Right atrium auricular region (tissue), 2 donors: ENCODE measurements around the gene SEC24D. TPM values are rescaled to one million over a fixed set of nuclear protein-coding genes. Genes with fewer than 3 reads are reported as not detected.

Experiments
- DNase-seq: peaks from one replicate; pipeline ENCODE4 v3.0.0-alpha.2; 2019; ENCODE audit warnings: low spot score
- H3K27ac ChIP-seq, 2 donors: fragments of 200-600 bp; sonication (generic); 1 replicate in 1 of 2; 2 replicates in 1 of 2; pipeline ENCODE4 v1.5.1; 2016 to 2019
- H3K27me3 ChIP-seq, 2 donors: fragments of 200-600 bp; sonication (generic); one replicate each; pipeline versions ENCODE4 v1.5.1 to v1.6.0; 2017 to 2019
- H3K36me3 ChIP-seq: fragments of 200-600 bp; sonication (generic); one replicate; pipeline ENCODE4 v1.5.1; 2016
- H3K4me1 ChIP-seq, 2 donors: fragments of 200-600 bp; sonication (generic); one replicate each; pipeline versions ENCODE4 v1.5.1 to v1.6.0; 2017 to 2019
- H3K4me3 ChIP-seq, 2 donors: fragments of 200-600 bp; sonication (generic); 1 replicate in 1 of 2; 2 replicates in 1 of 2; pipeline ENCODE4 v1.5.1; 2017 to 2019; ENCODE audit warnings: mild to moderate bottlenecking in 1 of 2, moderate library complexity in 1 of 2
- H3K9me3 ChIP-seq, 2 donors: fragments of 200-600 bp; sonication (generic); one replicate each; pipeline ENCODE4 v1.5.1; 2019
- total RNA-seq, 2 donors: library from RNA; depleted of rRNA; stranded (reverse); fragments of >200 nt; gene quantifications; one replicate each; pipeline ENCODE4 v1.1.0, GENCODE V29; 2016
- TF ChIP-seq, protein P1 (sequence below), 2 donors: fragments of 200-600 bp; sonication (generic); IDR thresholded peaks; one replicate each; pipeline ENCODE4 v1.5.1; 2019; ENCODE audit warnings: antibody characterized with exemption in 2 of 2

SEC24D gene
- total RNA-seq, 2 donors from 2014 or later: 25.8 to 33.4 TPM

DNA sequence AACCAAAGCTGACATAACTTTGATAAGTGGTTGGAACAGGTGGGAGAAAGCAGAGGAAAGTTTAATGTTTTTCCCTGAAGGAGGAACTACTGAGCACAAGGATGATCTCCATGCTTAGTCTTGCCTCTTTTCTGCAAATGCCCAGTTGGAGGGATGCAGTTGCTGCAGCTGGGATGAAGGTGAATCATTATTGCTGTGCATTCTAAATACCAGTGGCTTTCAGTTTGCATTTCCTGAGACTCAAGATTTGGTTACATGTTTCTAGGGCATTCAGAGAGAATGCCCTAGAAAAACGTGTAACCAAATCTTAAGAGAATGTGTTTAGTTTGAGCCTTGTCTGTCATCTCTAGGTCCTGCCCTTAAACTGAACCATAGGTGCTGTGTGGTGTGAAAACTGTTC is 108.6 kb downstream of the SEC24D start:
- TF ChIP-seq, protein P1, sequence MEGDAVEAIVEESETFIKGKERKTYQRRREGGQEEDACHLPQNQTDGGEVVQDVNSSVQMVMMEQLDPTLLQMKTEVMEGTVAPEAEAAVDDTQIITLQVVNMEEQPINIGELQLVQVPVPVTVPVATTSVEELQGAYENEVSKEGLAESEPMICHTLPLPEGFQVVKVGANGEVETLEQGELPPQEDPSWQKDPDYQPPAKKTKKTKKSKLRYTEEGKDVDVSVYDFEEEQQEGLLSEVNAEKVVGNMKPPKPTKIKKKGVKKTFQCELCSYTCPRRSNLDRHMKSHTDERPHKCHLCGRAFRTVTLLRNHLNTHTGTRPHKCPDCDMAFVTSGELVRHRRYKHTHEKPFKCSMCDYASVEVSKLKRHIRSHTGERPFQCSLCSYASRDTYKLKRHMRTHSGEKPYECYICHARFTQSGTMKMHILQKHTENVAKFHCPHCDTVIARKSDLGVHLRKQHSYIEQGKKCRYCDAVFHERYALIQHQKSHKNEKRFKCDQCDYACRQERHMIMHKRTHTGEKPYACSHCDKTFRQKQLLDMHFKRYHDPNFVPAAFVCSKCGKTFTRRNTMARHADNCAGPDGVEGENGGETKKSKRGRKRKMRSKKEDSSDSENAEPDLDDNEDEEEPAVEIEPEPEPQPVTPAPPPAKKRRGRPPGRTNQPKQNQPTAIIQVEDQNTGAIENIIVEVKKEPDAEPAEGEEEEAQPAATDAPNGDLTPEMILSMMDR (IDR thresholded peaks at IDR 0.05): no peak
- no peaks in the 10 kb centered on the region for H3K27me3 ChIP-seq
- no peak overlapping the region for H3K27ac ChIP-seq
- no peaks in the 10 kb centered on the region for H3K9me3 ChIP-seq
- H3K4me1 ChIP-seq: no peaks in the 10 kb centered on the region
- no peak overlapping the region for H3K4me3 ChIP-seq
- DNase-seq: no peak
- peaks cover 78% of the 10 kb centered on the region for H3K36me3 ChIP-seq

DNA sequence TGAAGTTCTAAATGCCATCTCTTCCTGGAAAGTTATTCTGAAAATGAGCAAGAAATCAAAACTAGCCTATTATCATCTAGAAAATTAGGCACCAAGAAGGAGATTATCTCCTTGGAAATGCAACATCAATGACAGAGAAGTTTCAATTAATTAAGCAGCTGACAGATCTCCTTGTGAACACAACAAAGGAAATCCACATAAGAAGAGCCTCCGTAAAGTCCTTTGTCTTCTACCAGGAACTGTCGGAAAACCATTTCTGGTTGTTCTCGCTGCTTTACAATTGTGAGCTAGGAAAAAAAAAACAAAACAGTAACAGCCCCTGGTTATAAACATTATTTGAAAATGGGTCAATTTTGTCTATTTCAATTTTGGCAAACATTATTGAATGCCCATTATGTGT is 112.6 kb downstream of the SEC24D start:
- TF ChIP-seq, protein P1 (IDR thresholded peaks at IDR 0.05): no peak
- DNase-seq: no peak
- Histone ChIP-seq H3K4me3 (no peak overlapping the region), H3K4me1 (no peaks in the 10 kb centered on the region), H3K27me3 (no peaks in the 10 kb centered on the region), H3K36me3 (peaks cover 54% of the 10 kb centered on the region), H3K9me3 (no peaks in the 10 kb centered on the region), H3K27ac (no peak overlapping the region)

DNA sequence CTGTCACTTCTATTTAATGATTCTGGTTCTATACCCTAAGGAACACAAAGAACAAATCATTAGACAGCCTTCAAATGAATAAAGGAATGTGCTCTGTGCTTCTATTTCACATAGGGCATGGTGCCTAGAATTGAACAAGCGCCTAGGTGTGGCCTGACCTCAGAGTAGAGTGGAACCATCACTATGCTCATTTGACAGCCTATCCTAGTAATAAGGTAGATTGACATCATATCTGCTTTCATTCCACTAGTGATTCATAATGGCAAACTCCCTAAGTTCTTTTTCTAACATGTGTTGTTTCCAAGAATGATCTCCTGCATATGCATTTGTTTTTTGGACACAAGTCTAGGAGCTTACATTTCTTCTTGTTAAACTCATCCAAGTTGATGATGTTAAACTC is 114.2 kb downstream of the SEC24D start:
- no peaks in the 10 kb centered on the region for H3K27me3 ChIP-seq
- TF ChIP-seq, protein P1 (IDR thresholded peaks at IDR 0.05): no peak
- peaks cover 39% of the 10 kb centered on the region for H3K36me3 ChIP-seq

DNA sequence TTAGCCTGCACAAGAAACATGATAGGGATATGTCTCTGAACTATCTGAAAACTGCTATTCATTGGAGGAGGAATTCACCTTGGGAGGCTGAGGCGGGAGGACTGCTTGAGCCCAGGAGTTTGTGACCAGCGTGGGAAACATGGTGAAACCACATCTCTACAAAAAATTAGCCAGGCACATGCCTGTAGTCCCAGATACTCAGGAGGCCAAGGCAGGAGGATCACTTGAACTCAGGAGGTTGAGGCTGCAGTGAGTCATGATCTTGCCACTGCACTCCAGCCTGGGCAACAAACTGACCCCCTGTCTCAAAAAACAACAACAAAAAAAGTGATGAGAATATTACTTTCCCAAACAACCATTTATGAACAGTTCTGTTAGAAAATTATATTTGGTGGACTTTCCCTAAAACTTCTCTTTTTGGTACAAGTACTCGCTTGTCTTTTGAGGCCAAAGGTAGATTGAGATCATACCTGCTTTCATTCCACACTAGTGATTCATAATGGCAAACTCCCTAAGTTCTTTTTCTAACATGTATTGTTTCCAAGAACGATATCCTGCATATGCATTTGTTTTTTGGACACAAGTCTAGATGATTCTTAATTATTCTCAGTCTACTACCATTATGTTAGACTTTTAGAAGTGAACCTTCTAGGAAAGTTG is 117.3 kb downstream of the SEC24D start:
- TF ChIP-seq, protein P1 (IDR thresholded peaks at IDR 0.05): no peak
- Histone ChIP-seq H3K4me3 (no peak overlapping the region), H3K36me3 (peaks cover 13% of the 10 kb centered on the region), H3K4me1 (no peaks in the 10 kb centered on the region), H3K27ac (no peak overlapping the region), H3K9me3 (no peaks in the 10 kb centered on the region), H3K27me3 (no peaks in the 10 kb centered on the region)
- no peak for DNase-seq

More for the DNA sequence above, 114.2 kb downstream of the SEC24D start:
- no peak overlapping the region for H3K4me3 ChIP-seq
- DNase-seq: no peak
- no peak overlapping the region for H3K27ac ChIP-seq
- no peaks in the 10 kb centered on the region for H3K4me1 ChIP-seq
- no peaks in the 10 kb centered on the region for H3K9me3 ChIP-seq

DNA sequence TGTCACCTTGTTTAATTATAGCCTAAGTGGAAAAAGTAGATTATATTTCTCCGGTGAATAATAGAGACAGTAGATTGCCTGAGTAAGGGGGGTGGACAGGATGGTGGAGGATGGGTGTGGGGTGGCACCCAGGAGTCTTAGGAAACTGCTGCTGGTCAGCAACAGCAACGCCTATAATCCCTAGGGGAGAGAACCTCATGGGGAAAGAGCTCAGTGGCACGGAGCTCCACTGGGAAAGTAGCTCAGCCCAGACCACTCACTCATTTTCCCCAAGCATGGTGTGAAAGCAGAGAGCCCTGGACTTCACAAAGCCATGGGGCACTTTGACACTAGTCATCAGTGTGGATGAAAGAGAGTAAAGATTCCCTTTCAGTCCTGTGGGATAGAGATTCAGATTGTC is 119.6 kb downstream of the SEC24D start:
- DNase-seq: no peak
- H3K4me1 ChIP-seq: no peaks in the 10 kb centered on the region
- H3K27ac ChIP-seq: no peak overlapping the region
- no peaks in the 10 kb centered on the region for H3K36me3 ChIP-seq
- TF ChIP-seq, protein P1 (IDR thresholded peaks at IDR 0.05): no peak
- H3K9me3 ChIP-seq: no peaks in the 10 kb centered on the region
- no peaks in the 10 kb centered on the region for H3K27me3 ChIP-seq
- no peak overlapping the region for H3K4me3 ChIP-seq

DNA sequence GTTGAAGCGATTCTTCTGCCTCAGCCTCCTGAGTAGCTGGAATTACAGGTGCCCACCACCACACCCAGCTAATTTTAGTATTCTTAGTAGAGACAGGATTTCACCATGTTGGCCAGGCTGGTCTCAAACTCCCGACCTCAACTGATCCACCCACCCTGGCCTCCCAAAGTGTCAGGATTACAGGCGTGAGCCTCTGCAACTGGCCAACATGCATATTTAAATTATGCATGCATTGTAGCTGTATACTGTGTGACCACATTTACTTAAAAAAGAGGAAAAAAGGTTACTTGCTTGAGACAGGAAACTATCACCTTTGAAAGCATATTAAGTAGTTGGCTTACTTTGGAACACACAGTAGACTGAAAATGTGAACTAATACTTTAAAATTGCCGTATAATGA is 121.2 kb downstream of the SEC24D start:
- H3K4me3 ChIP-seq: no peak overlapping the region
- H3K4me1 ChIP-seq: no peaks in the 10 kb centered on the region
- no peaks in the 10 kb centered on the region for H3K9me3 ChIP-seq
- no peak for DNase-seq
- no peaks in the 10 kb centered on the region for H3K27me3 ChIP-seq
- H3K27ac ChIP-seq: no peak overlapping the region
- TF ChIP-seq, protein P1 (IDR thresholded peaks at IDR 0.05): no peak
- peaks cover 9% of the 10 kb centered on the region for H3K36me3 ChIP-seq
